CD4-positive, alpha-beta T cell treated with Interleukin-17A for 1 hour (primary cell): ENCODE results near the gene TRAF3IP3.

Experiments
- DNase-seq: peaks from one replicate; pipeline ENCODE4 v3.0.0-alpha.2; 2020

The TRAF3IP3 gene

DNA sequence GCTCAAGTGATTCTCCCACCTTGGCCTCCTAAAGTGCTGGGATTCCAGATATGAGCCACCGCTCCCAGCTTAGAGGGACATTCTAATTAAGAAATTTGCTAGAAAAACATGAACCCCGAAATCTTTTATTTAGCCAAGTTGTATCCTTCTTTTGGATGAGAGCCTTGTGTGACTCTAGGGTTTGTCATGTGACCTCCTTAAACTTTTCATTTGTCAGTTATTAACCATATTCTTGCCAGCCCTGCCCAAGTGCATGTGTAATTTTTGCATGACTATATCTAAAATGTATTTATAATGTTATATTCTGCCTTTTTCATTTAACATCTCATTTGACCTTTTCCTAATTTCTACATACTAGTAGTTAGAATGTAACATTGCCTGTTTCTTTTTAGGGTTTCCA, 73.9 kb downstream of the TRAF3IP3 start:
- DNase-seq, result no peak

DNA sequence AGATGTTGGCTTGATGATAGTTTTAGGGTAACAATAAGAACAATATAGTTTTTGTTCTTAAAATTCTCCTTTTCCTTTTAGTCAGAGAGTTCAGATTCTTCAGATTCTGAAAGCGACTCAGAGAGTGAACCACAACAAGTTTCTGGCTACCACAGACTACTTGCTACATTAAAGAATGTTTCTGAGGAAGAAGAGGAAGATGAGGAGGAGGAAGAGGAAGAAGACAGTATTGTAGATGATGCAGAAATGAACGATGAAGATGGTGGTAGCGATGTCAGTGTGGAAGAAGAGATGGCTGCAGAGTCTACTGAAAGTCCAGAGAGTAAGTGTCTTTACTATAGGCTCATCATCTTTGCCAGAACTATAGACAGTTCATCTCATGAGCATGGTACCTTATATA, 74.9 kb downstream of the TRAF3IP3 start:
- DNase-seq, result no peak

DNA sequence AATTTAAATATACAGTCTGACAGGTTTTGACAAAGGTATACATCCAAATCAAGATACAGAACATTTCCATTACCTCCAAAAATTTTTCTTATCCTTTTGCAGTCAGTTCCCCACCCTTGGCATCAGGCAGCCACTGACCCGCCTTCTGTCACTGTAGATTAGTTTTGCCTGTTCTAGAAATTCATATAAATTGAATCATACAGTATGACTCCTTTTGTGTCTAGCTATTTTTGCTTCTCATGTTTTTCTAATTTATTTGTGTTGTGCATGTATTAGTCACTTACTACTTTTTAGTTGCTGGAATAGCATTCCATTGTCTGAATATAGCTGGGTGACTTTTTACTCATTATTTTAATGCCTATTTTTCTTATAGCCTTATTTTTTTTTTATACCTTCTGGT, 75.8 kb downstream of the TRAF3IP3 start:
- DNase-seq, result no peak
